H9 (cell line): ENCODE data around the gene PMEPA1. TPM values are rescaled to one million over a fixed set of nuclear protein-coding genes. Genes with fewer than 3 reads are reported as not detected.

Experiments used
- DNase-seq: peaks from one replicate; pipeline ENCODE4 v3.0.0-alpha.2; 2017
- H2AFZ ChIP-seq: one replicate; pipeline ENCODE4 v1.6.1; 2013; ENCODE audit warnings: mild to moderate bottlenecking, low read length, control low read depth, moderate library complexity
- H2AK5ac ChIP-seq: 2 replicates; pipeline ENCODE4 v1.6.1; 2013; ENCODE audit warnings: low read length, control low read depth, mixed read lengths; ENCODE audit not compliant: insufficient read length
- H2BK120ac ChIP-seq: one replicate; pipeline ENCODE4 v1.6.1; 2013; ENCODE audit warnings: low read depth, mild to moderate bottlenecking, low read length, control low read depth, inconsistent platforms; ENCODE audit not compliant: poor library complexity, severe bottlenecking
- H2BK12ac ChIP-seq: 2 replicates; pipeline ENCODE4 v1.6.1; 2013; ENCODE audit warnings: low read length, control low read depth, mixed read lengths, low read depth; ENCODE audit not compliant: insufficient read length
- H2BK15ac ChIP-seq: 2 replicates; pipeline ENCODE4 v1.6.1; 2013; ENCODE audit warnings: low read depth, low read length, control low read depth
- H2BK20ac ChIP-seq: one replicate; pipeline ENCODE4 v1.6.1; 2013; ENCODE audit warnings: low read depth, mild to moderate bottlenecking, low read length, control low read depth, inconsistent platforms; ENCODE audit not compliant: poor library complexity, severe bottlenecking
- H2BK5ac ChIP-seq: 2 replicates; pipeline ENCODE4 v1.6.1; 2013; ENCODE audit warnings: low read length, control low read depth, mixed read lengths; ENCODE audit not compliant: insufficient read length
- H3K14ac ChIP-seq: 2 replicates; pipeline ENCODE4 v1.6.1; 2013; ENCODE audit warnings: low read length, control low read depth; ENCODE audit not compliant: insufficient read depth
- H3K18ac ChIP-seq: 2 replicates; pipeline ENCODE4 v1.6.1; 2013; ENCODE audit warnings: low read depth, mild to moderate bottlenecking, mixed read lengths, low read length, control low read depth; ENCODE audit not compliant: insufficient read length
- H3K23ac ChIP-seq: 2 replicates; pipeline ENCODE4 v1.6.1; 2013; ENCODE audit warnings: low read length, control low read depth, mixed read lengths, low read depth; ENCODE audit not compliant: insufficient read length
- H3K23me2 ChIP-seq: 2 replicates; pipeline ENCODE4 v1.6.1; 2013; ENCODE audit warnings: low read depth, mild to moderate bottlenecking, mixed read lengths, low read length, control low read depth; ENCODE audit not compliant: insufficient read length, poor library complexity, severe bottlenecking
- H3K27ac ChIP-seq: 2 replicates; pipeline ENCODE4 v1.5.1; 2013; ENCODE audit warnings: low read length, control low read depth, mixed read lengths, low read depth; ENCODE audit not compliant: insufficient read length
- H3K27me3 ChIP-seq: 2 replicates; pipeline ENCODE4 v1.6.1; 2013; ENCODE audit warnings: low read length, control low read depth, inconsistent platforms; ENCODE audit not compliant: insufficient read depth
- H3K4ac ChIP-seq: 2 replicates; pipeline ENCODE4 v1.6.1; 2013; ENCODE audit warnings: low read depth, mild to moderate bottlenecking, control low read depth, inconsistent platforms, low read length, moderate library complexity
- H3K4me1 ChIP-seq: 2 replicates; pipeline ENCODE4 v1.6.1; 2013; ENCODE audit warnings: low read length, control low read depth, inconsistent platforms; ENCODE audit not compliant: insufficient read depth
- H3K4me2 ChIP-seq: 2 replicates; pipeline ENCODE4 v1.6.1; 2013; ENCODE audit warnings: low read length, control low read depth, mixed read lengths; ENCODE audit not compliant: insufficient read length, insufficient read depth
- H3K56ac ChIP-seq: 2 replicates; pipeline ENCODE4 v1.6.1; 2013; ENCODE audit warnings: low read depth, mild to moderate bottlenecking, mixed read lengths, low read length, control low read depth; ENCODE audit not compliant: insufficient read length
- H3K79me1 ChIP-seq: 2 replicates; pipeline ENCODE4 v1.6.1; 2013; ENCODE audit warnings: low read depth, mild to moderate bottlenecking, moderate library complexity, low read length, control low read depth, inconsistent platforms; ENCODE audit not compliant: insufficient read depth, poor library complexity, severe bottlenecking
- H3K79me2 ChIP-seq: 2 replicates; pipeline ENCODE4 v1.6.1; 2013; ENCODE audit warnings: low read length, control low read depth, inconsistent platforms; ENCODE audit not compliant: insufficient read depth
- H3K9ac ChIP-seq: 2 replicates; pipeline ENCODE4 v1.6.1; 2013; ENCODE audit warnings: low read length, control low read depth, mixed read lengths; ENCODE audit not compliant: insufficient read length; ENCODE audit errors: extremely low read depth
- H3K9me3 ChIP-seq: one replicate; pipeline ENCODE4 v1.6.1; 2013; ENCODE audit warnings: low read depth, low read length, inconsistent platforms; ENCODE audit not compliant: control insufficient read depth
- H3T11ph ChIP-seq: one replicate; pipeline ENCODE4 v1.6.1; 2013; ENCODE audit warnings: mild to moderate bottlenecking, low read length, control low read depth, inconsistent platforms
- H4K20me1 ChIP-seq: one replicate; pipeline ENCODE4 v1.6.1; 2013; ENCODE audit not compliant: control insufficient read depth, insufficient read length, insufficient read depth
- H4K5ac ChIP-seq: 2 replicates; pipeline ENCODE4 v1.6.1; 2013; ENCODE audit warnings: low read depth, mild to moderate bottlenecking, mixed read lengths, low read length, control low read depth; ENCODE audit not compliant: insufficient read length
- H4K8ac ChIP-seq: replicated peaks from 2 replicates; pipeline ENCODE4 v1.6.1; 2013; ENCODE audit warnings: low read length, control low read depth, mixed read lengths, low read depth; ENCODE audit not compliant: insufficient read length
- H4K91ac ChIP-seq: 2 replicates; pipeline ENCODE4 v1.6.1; 2013; ENCODE audit warnings: low read depth, mild to moderate bottlenecking, moderate library complexity, mixed read lengths, low read length, control low read depth; ENCODE audit not compliant: insufficient read length
- H3K27ac Mint-ChIP-seq, 3 experiments: 2 replicates in 2 of 3; 3 replicates in 1 of 3; pipeline ENCODE4 v1.8.0; 2020 to 2021; ENCODE audit warnings: mixed read lengths in 3 of 3, mild to moderate bottlenecking in 1 of 3, moderate library complexity in 1 of 3
- H3K27me3 Mint-ChIP-seq: 2 replicates; pipeline ENCODE4 v1.8.0; 2021; ENCODE audit warnings: low read depth, mild to moderate bottlenecking, moderate library complexity, mixed read lengths
- H3K36me3 Mint-ChIP-seq, 3 experiments: 2 replicates in 2 of 3; 3 replicates in 1 of 3; pipeline ENCODE4 v1.8.0; 2020 to 2021; ENCODE audit warnings: low read depth in 3 of 3, mixed read lengths in 3 of 3; ENCODE audit not compliant: insufficient read depth in 1 of 3
- H3K4me1 Mint-ChIP-seq, 2 experiments: 2 replicates each; pipeline ENCODE4 v1.8.0; 2020; ENCODE audit warnings: mixed read lengths in 2 of 2
- H3K4me3 Mint-ChIP-seq, 2 experiments: 2 replicates in 1 of 2; 3 replicates in 1 of 2; pipeline ENCODE4 v1.8.0; 2020 to 2021; ENCODE audit warnings: mild to moderate bottlenecking in 2 of 2, mixed read lengths in 2 of 2, moderate library complexity in 1 of 2
- H3K9me3 Mint-ChIP-seq, 2 experiments: 2 replicates in 1 of 2; 3 replicates in 1 of 2; pipeline ENCODE4 v1.8.0; 2020; ENCODE audit warnings: mild to moderate bottlenecking in 2 of 2, mixed read lengths in 2 of 2, moderate library complexity in 1 of 2
- WGBS: extraction: QIAGEN DNeasy Blood & Tissue Kit; methylation state at CpG from one replicate; pipeline ENCODE4 v1.1.7; 2013; ENCODE audit warnings: missing lambda C conversion rate, low lambda C conversion rate, mixed read lengths; ENCODE audit not compliant: insufficient read length; ENCODE audit errors: extremely low coverage; 5-methylcytosine and 5-hydroxymethylcytosine counted together
- total RNA-seq: library from RNA; stranded (reverse); gene quantifications from 2 replicates; pipeline ENCODE4 v1.2.1, GENCODE V29; 2021
- TF ChIP-seq, protein P1 (sequence below): fragments of 200-600 bp; sonication (generic); conservative IDR thresholded peaks from 3 replicates; pipeline ENCODE4 v1.8.0; 2021; ENCODE audit warnings: antibody characterized with exemption, mild to moderate bottlenecking

Gene PMEPA1
- total RNA-seq, 1 experiment from 2014 or later, result 34.6 TPM

DNA sequence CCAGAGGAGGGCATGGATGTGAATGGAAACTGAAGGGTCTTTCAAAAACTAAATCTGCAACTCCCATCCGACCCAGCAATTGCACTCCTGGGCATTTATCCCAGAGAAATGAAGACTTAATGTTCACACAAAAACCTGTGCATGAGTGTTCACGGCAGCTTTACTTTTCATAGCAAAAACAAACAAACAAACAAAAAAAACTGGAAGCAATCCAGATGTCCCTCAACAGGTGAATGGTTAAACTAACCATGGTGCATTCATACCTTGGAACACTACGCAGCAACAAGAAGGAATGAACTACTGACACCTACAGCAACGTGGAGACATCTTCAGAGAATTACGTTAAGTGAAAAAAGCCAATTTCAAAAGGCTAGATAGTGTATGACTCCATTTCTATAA is 32.2 kb downstream of the PMEPA1 start:
- peak overlapping the region in 1 of 2 experiments; percentile 14; a peak in 1 of 5 replicates for H3K4me3 Mint-ChIP-seq

More for the DNA sequence above, 32.2 kb downstream of the PMEPA1 start:
- Mint-ChIP-seq H3K9me3 (no peaks in the 10 kb centered on the region), H3K36me3 (peaks cover 0 to 14% (median 8%) of the 10 kb centered on the region in 3 experiments; a peak in 4 of 7 replicates), H3K27me3 (no peaks in the 10 kb centered on the region), H3K27ac (peak overlapping the region in 1 of 3 experiments; percentile 32; a peak in 1 of 7 replicates), H3K4me1 (peaks cover 67 to 79% of the 10 kb centered on the region in 2 experiments)
- no peak overlapping the region for H2BK120ac ChIP-seq
- TF ChIP-seq, protein P1, sequence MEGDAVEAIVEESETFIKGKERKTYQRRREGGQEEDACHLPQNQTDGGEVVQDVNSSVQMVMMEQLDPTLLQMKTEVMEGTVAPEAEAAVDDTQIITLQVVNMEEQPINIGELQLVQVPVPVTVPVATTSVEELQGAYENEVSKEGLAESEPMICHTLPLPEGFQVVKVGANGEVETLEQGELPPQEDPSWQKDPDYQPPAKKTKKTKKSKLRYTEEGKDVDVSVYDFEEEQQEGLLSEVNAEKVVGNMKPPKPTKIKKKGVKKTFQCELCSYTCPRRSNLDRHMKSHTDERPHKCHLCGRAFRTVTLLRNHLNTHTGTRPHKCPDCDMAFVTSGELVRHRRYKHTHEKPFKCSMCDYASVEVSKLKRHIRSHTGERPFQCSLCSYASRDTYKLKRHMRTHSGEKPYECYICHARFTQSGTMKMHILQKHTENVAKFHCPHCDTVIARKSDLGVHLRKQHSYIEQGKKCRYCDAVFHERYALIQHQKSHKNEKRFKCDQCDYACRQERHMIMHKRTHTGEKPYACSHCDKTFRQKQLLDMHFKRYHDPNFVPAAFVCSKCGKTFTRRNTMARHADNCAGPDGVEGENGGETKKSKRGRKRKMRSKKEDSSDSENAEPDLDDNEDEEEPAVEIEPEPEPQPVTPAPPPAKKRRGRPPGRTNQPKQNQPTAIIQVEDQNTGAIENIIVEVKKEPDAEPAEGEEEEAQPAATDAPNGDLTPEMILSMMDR, result no peak
- no peak overlapping the region for H3K23ac ChIP-seq
- no peaks in the 10 kb centered on the region for H3K23me2 ChIP-seq
- H3K79me1 ChIP-seq, result peaks cover 6% of the 10 kb centered on the region
- no peak overlapping the region for H3K18ac ChIP-seq
- no peak for DNase-seq
- no peak overlapping the region for H3K56ac ChIP-seq
- H3K9ac ChIP-seq, result no peak overlapping the region
- H2AFZ ChIP-seq, result no peak overlapping the region
- no peaks in the 10 kb centered on the region for H3K9me3 ChIP-seq
- WGBS, result no CpG with 5 or more reads among the region's 5 CpGs
- no peak overlapping the region for H3K4ac ChIP-seq
- peaks cover 45% of the 10 kb centered on the region; the same call in 1 of the 2 replicates for H3K79me2 ChIP-seq
- no peaks in the 10 kb centered on the region for H3K27me3 ChIP-seq
- no peak overlapping the region for H3K4me2 ChIP-seq
- H4K5ac ChIP-seq, result no peak overlapping the region
- H3K4me1 ChIP-seq, result peaks cover 25% of the 10 kb centered on the region
- H2BK12ac ChIP-seq, result no peak overlapping the region
- no peak overlapping the region for H2BK5ac ChIP-seq
- H2AK5ac ChIP-seq, result no peak overlapping the region
- no peaks in the 10 kb centered on the region for H4K20me1 ChIP-seq
- no peak overlapping the region for H3K27ac ChIP-seq
- H3K14ac ChIP-seq, result no peak overlapping the region
- H4K91ac ChIP-seq, result no peak overlapping the region
- no peak overlapping the region for H2BK15ac ChIP-seq
- no peak overlapping the region for H4K8ac ChIP-seq
- no peak overlapping the region for H2BK20ac ChIP-seq
- no peak overlapping the region for H3T11ph ChIP-seq
